ENCODE measurements around the gene LAMTOR5.

Gene LAMTOR5

GRCh38 chr1:110407260-110408210 lies at the start of gene LAMTOR5:
Gene LAMTOR5 (minus strand): TSS chr1:110407694. CDS start chr1:110407620, 74 bp downstream.
- H3K27me3 ChIP-seq (ENCODE audit: control insufficient read depth, insufficient read depth, low read length): no peaks in the 10 kb centered on the region
- H3K4me3 ChIP-seq (ENCODE audit: low read length): peak within 1 kb of the TSS; percentile 95
- peak within 1 kb of the TSS; percentile 95 for H3K27ac ChIP-seq (ENCODE audit: low read depth, low read length)
- H3K4me1 ChIP-seq (ENCODE audit: control insufficient read depth, insufficient read depth, low read length): peaks cover 3% of the 10 kb centered on the region
- H3K36me3 ChIP-seq (ENCODE audit: control insufficient read depth, insufficient read depth, low read length): peaks cover under 1% of the 10 kb centered on the region
- peak within 1 kb of the TSS; percentile 87 for H3K9ac ChIP-seq (ENCODE audit: low read length)

- no peak overlapping the region for H3K4me3 ChIP-seq (ENCODE audit: low read length)
- H3K9ac ChIP-seq (ENCODE audit: low read length): no peak overlapping the region
- no peaks in the 10 kb centered on the region for H3K27me3 ChIP-seq (ENCODE audit: control insufficient read depth, insufficient read depth, low read length)
- H3K36me3 ChIP-seq (ENCODE audit: control insufficient read depth, insufficient read depth, low read length): no peaks in the 10 kb centered on the region
- no peak overlapping the region for H3K27ac ChIP-seq (ENCODE audit: low read depth, low read length)
- no peaks in the 10 kb centered on the region for H3K4me1 ChIP-seq (ENCODE audit: control insufficient read depth, insufficient read depth, low read length)
Measured at GRCh38 chr1:110457206-110457605, 49.7 kb upstream of the LAMTOR5 start.

DNA sequence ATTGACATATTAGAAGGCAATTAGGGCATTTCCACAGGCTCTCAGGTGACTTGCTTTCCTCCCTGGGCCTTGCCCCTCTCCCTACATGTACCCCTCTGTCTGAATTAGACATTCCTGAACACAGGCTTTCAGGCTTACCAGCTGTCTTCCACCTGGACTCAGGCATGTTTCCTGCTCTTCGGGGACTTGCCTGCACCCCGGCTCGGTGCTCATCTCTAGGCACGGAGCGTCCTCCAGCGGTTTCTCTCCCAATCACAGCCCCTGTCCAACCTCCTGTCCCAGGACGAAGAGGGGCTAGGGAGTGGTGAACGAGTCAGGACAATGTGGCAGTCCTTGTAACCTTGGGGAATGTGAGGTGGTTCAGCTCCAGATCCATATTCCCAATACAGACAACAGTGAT lies 47.7 kb upstream of the LAMTOR5 start:
- Histone ChIP-seq H3K9ac (ENCODE audit: low read length) (no peak overlapping the region), H3K4me1 (ENCODE audit: control insufficient read depth, insufficient read depth, low read length) (no peaks in the 10 kb centered on the region), H3K4me3 (ENCODE audit: low read length) (no peak overlapping the region), H3K36me3 (ENCODE audit: control insufficient read depth, insufficient read depth, low read length) (no peaks in the 10 kb centered on the region), H3K27ac (ENCODE audit: low read depth, low read length) (no peak overlapping the region), H3K27me3 (ENCODE audit: control insufficient read depth, insufficient read depth, low read length) (no peaks in the 10 kb centered on the region)

GRCh38 chr1:110454328-110454727 lies 46.8 kb upstream of the LAMTOR5 start:
- Histone ChIP-seq H3K4me3 (ENCODE audit: low read length) (no peak overlapping the region), H3K27ac (ENCODE audit: low read depth, low read length) (no peak overlapping the region), H3K9ac (ENCODE audit: low read length) (no peak overlapping the region), H3K4me1 (ENCODE audit: control insufficient read depth, insufficient read depth, low read length) (no peaks in the 10 kb centered on the region), H3K27me3 (ENCODE audit: control insufficient read depth, insufficient read depth, low read length) (no peaks in the 10 kb centered on the region), H3K36me3 (ENCODE audit: control insufficient read depth, insufficient read depth, low read length) (no peaks in the 10 kb centered on the region)

DNA sequence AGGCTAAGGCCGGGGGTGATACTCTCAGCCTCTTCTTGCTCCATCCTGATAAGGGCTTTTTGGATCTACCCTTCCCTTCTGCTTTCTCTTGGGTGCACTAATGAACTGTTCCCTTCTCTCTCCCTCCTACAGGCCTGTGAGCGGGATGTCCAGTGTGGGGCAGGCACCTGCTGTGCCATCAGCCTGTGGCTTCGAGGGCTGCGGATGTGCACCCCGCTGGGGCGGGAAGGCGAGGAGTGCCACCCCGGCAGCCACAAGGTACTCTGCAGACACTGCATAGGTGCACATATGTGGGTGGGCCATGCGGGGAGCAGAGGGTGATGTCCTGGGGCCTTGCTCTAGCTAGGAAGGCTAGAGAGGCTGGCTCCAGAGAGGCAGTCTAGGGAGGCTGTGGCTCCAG lies 46.3 kb upstream of the LAMTOR5 start:
- Histone ChIP-seq H3K27me3 (ENCODE audit: control insufficient read depth, insufficient read depth, low read length) (no peaks in the 10 kb centered on the region), H3K9ac (ENCODE audit: low read length) (no peak overlapping the region), H3K4me3 (ENCODE audit: low read length) (no peak overlapping the region), H3K36me3 (ENCODE audit: control insufficient read depth, insufficient read depth, low read length) (no peaks in the 10 kb centered on the region), H3K27ac (ENCODE audit: low read depth, low read length) (no peak overlapping the region), H3K4me1 (ENCODE audit: control insufficient read depth, insufficient read depth, low read length) (no peaks in the 10 kb centered on the region)

- H3K27ac ChIP-seq (ENCODE audit: low read depth, low read length): no peak overlapping the region
- H3K9ac ChIP-seq (ENCODE audit: low read length): no peak overlapping the region
- no peaks in the 10 kb centered on the region for H3K27me3 ChIP-seq (ENCODE audit: control insufficient read depth, insufficient read depth, low read length)
- H3K36me3 ChIP-seq (ENCODE audit: control insufficient read depth, insufficient read depth, low read length): no peaks in the 10 kb centered on the region
- H3K4me1 ChIP-seq (ENCODE audit: control insufficient read depth, insufficient read depth, low read length): no peaks in the 10 kb centered on the region
- no peak overlapping the region for H3K4me3 ChIP-seq (ENCODE audit: low read length)
Measured at GRCh38 chr1:110452330-110452729, 44.8 kb upstream of the LAMTOR5 start.

DNA sequence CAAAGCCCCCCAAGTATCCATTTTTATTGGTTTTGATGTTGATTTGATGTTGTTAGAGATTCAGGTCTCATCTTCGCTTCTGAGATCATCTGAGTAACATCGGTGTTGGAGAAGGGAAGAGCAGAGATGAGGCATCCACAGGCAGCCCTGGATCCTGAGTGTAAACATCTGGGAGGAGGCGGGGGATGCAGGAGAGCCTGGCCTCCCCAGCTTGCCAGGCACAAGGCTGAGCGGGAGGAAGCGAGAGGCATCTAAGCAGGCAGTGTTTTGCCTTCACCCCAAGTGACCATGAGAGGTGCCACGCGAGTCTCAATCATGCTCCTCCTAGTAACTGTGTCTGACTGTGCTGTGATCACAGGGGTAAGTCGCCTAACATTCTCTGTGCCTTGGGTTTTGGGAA lies 43.4 kb upstream of the LAMTOR5 start, which contains the start of gene PROK1:
TSS of gene PROK1 (plus strand) at position 221 of the 400 bp plus-strand sequence. CDS start at position 289, 68 bp downstream.
- Histone ChIP-seq H3K27me3 (ENCODE audit: control insufficient read depth, insufficient read depth, low read length) (no peaks in the 10 kb centered on the region), H3K36me3 (ENCODE audit: control insufficient read depth, insufficient read depth, low read length) (no peaks in the 10 kb centered on the region), H3K4me3 (ENCODE audit: low read length) (no peak within 1 kb of the TSS), H3K9ac (ENCODE audit: low read length) (no peak within 1 kb of the TSS), H3K27ac (ENCODE audit: low read depth, low read length) (no peak within 1 kb of the TSS), H3K4me1 (ENCODE audit: control insufficient read depth, insufficient read depth, low read length) (no peaks in the 10 kb centered on the region)

- no peaks in the 10 kb centered on the region for H3K27me3 ChIP-seq (ENCODE audit: control insufficient read depth, insufficient read depth, low read length)
- no peak overlapping the region for H3K27ac ChIP-seq (ENCODE audit: low read depth, low read length)
- H3K9ac ChIP-seq (ENCODE audit: low read length): no peak overlapping the region
- H3K36me3 ChIP-seq (ENCODE audit: control insufficient read depth, insufficient read depth, low read length): no peaks in the 10 kb centered on the region
- no peak overlapping the region for H3K4me3 ChIP-seq (ENCODE audit: low read length)
- no peaks in the 10 kb centered on the region for H3K4me1 ChIP-seq (ENCODE audit: control insufficient read depth, insufficient read depth, low read length)
Measured at GRCh38 chr1:110449661-110450651, 42.5 kb upstream of the LAMTOR5 start.

DNA sequence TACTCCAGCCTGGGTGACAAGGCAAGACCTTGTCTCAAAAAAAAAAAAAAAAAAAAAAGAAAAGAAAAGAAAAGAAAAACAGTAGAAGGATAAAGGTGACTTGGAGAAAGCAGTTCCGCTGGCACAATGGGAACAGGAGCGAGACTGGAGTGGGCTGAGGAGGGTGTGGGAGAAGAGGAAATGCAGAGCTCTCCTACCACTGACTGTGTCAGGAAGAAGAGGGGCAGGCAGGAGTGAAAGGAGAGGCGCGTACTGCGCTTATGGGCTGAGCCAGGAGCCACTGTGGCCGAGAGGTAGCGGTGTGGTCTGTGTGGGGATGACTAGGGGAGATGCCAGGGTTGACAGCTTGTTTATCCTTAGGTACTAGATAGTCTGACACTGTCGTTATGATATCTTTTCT lies 37.1 kb upstream of the LAMTOR5 start:
- no peak overlapping the region for H3K4me3 ChIP-seq (ENCODE audit: low read length)
- no peaks in the 10 kb centered on the region for H3K36me3 ChIP-seq (ENCODE audit: control insufficient read depth, insufficient read depth, low read length)
- H3K27ac ChIP-seq (ENCODE audit: low read depth, low read length): no peak overlapping the region
- H3K27me3 ChIP-seq (ENCODE audit: control insufficient read depth, insufficient read depth, low read length): no peaks in the 10 kb centered on the region
- H3K9ac ChIP-seq (ENCODE audit: low read length): no peak overlapping the region
- no peaks in the 10 kb centered on the region for H3K4me1 ChIP-seq (ENCODE audit: control insufficient read depth, insufficient read depth, low read length)

DNA sequence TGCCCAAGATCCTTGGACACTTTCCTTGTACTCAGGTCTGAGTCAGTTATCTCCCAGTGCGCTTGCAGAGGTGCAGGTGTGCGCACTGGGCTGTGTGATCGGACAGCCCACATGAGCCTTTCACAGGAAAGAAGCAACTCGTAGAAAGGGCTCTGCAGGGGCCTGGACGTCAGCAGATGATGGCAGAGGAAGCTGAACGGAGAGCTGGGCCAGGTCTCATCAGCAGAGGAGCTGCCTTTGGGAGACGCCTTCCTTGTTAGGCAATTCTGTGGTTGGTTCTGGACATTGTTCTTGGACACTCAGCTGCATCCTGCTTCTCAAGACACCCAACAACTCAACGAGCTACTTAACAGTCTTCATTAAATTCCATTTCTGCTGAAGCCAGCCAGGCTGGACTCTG lies 36.0 kb upstream of the LAMTOR5 start:
- no peaks in the 10 kb centered on the region for H3K27me3 ChIP-seq (ENCODE audit: control insufficient read depth, insufficient read depth, low read length)
- H3K9ac ChIP-seq (ENCODE audit: low read length): no peak overlapping the region
- no peak overlapping the region for H3K4me3 ChIP-seq (ENCODE audit: low read length)
- H3K4me1 ChIP-seq (ENCODE audit: control insufficient read depth, insufficient read depth, low read length): no peaks in the 10 kb centered on the region
- no peaks in the 10 kb centered on the region for H3K36me3 ChIP-seq (ENCODE audit: control insufficient read depth, insufficient read depth, low read length)
- H3K27ac ChIP-seq (ENCODE audit: low read depth, low read length): no peak overlapping the region

DNA sequence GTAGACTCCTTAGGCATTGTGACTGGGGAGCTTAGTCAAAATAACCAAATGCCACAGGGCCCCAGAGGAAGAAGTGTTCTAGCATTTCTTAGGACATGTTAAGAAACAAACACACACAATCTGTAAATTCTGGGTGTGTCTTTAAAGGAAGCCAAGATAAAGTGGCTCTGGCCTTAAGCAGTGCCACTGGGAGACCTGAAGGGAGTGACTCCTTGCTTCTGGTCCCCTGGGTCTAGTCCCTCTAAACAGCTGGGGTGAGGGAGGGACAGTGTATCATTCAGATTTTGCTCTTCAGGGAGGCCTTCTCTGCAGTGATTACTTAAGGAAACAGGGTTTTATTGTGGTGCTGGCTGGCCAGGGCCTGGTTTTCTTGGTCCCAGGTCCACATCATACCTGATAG lies 34.4 kb upstream of the LAMTOR5 start:
- Histone ChIP-seq H3K4me1 (ENCODE audit: control insufficient read depth, insufficient read depth, low read length) (no peaks in the 10 kb centered on the region), H3K9ac (ENCODE audit: low read length) (no peak overlapping the region), H3K27ac (ENCODE audit: low read depth, low read length) (no peak overlapping the region)

DNA sequence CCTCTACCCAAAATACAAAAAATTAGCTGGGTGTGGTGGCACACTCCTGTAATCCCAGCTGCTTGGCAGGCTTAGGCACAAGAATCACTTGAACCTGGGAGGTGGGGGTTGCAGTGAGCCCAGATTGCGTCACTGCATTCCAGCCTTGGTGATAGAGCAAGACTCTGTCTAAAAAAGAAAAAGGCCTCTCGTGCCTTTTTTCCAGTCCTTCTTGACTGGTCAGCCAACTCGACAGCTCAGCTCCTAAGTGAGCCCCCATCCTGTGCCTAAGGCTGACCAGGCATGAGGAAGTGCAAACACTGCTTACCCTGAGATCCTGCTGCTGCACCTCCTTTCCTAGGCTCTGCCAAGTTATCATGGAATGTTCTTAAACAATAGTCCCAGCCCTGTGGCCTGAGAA lies 33.4 kb upstream of the LAMTOR5 start:
- Histone ChIP-seq H3K4me3 (ENCODE audit: low read length) (no peak overlapping the region), H3K27me3 (ENCODE audit: control insufficient read depth, insufficient read depth, low read length) (no peaks in the 10 kb centered on the region), H3K4me1 (ENCODE audit: control insufficient read depth, insufficient read depth, low read length) (no peaks in the 10 kb centered on the region), H3K9ac (ENCODE audit: low read length) (no peak overlapping the region), H3K27ac (ENCODE audit: low read depth, low read length) (no peak overlapping the region), H3K36me3 (ENCODE audit: control insufficient read depth, insufficient read depth, low read length) (no peaks in the 10 kb centered on the region)

More for the DNA sequence above, 34.4 kb upstream of the LAMTOR5 start:
- H3K4me3 ChIP-seq (ENCODE audit: low read length): no peak overlapping the region
- H3K27me3 ChIP-seq (ENCODE audit: control insufficient read depth, insufficient read depth, low read length): no peaks in the 10 kb centered on the region
- no peaks in the 10 kb centered on the region for H3K36me3 ChIP-seq (ENCODE audit: control insufficient read depth, insufficient read depth, low read length)

All from rectal smooth muscle tissue (tissue), 1 donor.